Glutamatergic neuron (in vitro differentiated cells): ENCODE measurements around the gene FGF18. TPM values are rescaled to one million over a fixed set of nuclear protein-coding genes. Genes with fewer than 3 reads are reported as not detected.

Experiments
- DNase-seq: peaks from one replicate; pipeline ENCODE4 v3.0.0; 2022
- H3K27ac Mint-ChIP-seq: one replicate; pipeline ENCODE4 v1.8.0; 2020; ENCODE audit warnings: mild to moderate bottlenecking, mixed read lengths, inconsistent platforms; ENCODE audit not compliant: unreplicated experiment
- H3K27me3 Mint-ChIP-seq: one replicate; pipeline ENCODE4 v1.8.0; 2020; ENCODE audit warnings: mild to moderate bottlenecking, moderate library complexity, mixed read lengths, inconsistent platforms; ENCODE audit not compliant: unreplicated experiment
- H3K36me3 Mint-ChIP-seq: one replicate; pipeline ENCODE4 v1.8.0; 2020; ENCODE audit warnings: mild to moderate bottlenecking, mixed read lengths, inconsistent platforms; ENCODE audit not compliant: unreplicated experiment
- H3K4me1 Mint-ChIP-seq: one replicate; pipeline ENCODE4 v1.8.0; 2020; ENCODE audit warnings: mild to moderate bottlenecking, low read depth, mixed read lengths, inconsistent platforms; ENCODE audit not compliant: unreplicated experiment
- H3K4me3 Mint-ChIP-seq: one replicate; pipeline ENCODE4 v1.8.0; 2020; ENCODE audit warnings: mild to moderate bottlenecking, mixed read lengths, inconsistent platforms; ENCODE audit not compliant: unreplicated experiment
- H3K9me3 Mint-ChIP-seq: one replicate; pipeline ENCODE4 v1.8.0; 2020; ENCODE audit warnings: mild to moderate bottlenecking, moderate library complexity, mixed read lengths, inconsistent platforms; ENCODE audit not compliant: unreplicated experiment
- CTCF ChIP-seq: fragments of 200-600 bp; sonication (generic); IDR thresholded peaks from one replicate; pipeline ENCODE4 v1.5.0; 2021; ENCODE audit not compliant: partially characterized antibody, unreplicated experiment
- microRNA-seq: library from miRNA; unstranded; fragments of <30 nt; microRNA quantifications from one replicate; pipeline ENCODE4, GENCODE V29; 2020; ENCODE audit not compliant: unreplicated experiment
- total RNA-seq: library from RNA; stranded (reverse); fragmentation: NEBNext Ultra II Directional; extraction: Animal tissue kit (Norgen Biotek cat#: 25700); gene quantifications from one replicate; pipeline ENCODE4 v1.2.1, GENCODE V29; 2021; ENCODE audit not compliant: unreplicated experiment

The FGF18 gene
- total RNA-seq, 1 donor from 2014 or later: 26.3 TPM

- no peak for DNase-seq
- Mint-ChIP-seq H3K4me1 (peaks cover 5% of the 10 kb centered on the region), H3K27ac (no peak overlapping the region), H3K4me3 (no peak overlapping the region), H3K36me3 (peaks cover under 1% of the 10 kb centered on the region), H3K27me3 (peaks cover 2% of the 10 kb centered on the region), H3K9me3 (no peaks in the 10 kb centered on the region)
- no peak for TF ChIP-seq CTCF
Observed at GRCh38 chr5:171499611-171500010, 80.2 kb downstream of the FGF18 start.

- no peak overlapping the region for H3K27ac Mint-ChIP-seq
- TF ChIP-seq CTCF: no peak
- no peaks in the 10 kb centered on the region for H3K27me3 Mint-ChIP-seq
- DNase-seq: no peak
- no peaks in the 10 kb centered on the region for H3K4me1 Mint-ChIP-seq
- H3K36me3 Mint-ChIP-seq: peaks cover 5% of the 10 kb centered on the region
- peaks cover 2% of the 10 kb centered on the region for H3K9me3 Mint-ChIP-seq
- H3K4me3 Mint-ChIP-seq: no peak overlapping the region
Observed at GRCh38 chr5:171505473-171506043, 86.1 kb downstream of the FGF18 start.

- H3K9me3 Mint-ChIP-seq: peaks cover 2% of the 10 kb centered on the region
- H3K36me3 Mint-ChIP-seq: peaks cover 5% of the 10 kb centered on the region
- TF ChIP-seq CTCF: no peak
- H3K27me3 Mint-ChIP-seq: no peaks in the 10 kb centered on the region
- H3K4me1 Mint-ChIP-seq: no peaks in the 10 kb centered on the region
- H3K27ac Mint-ChIP-seq: no peak overlapping the region
- DNase-seq: no peak
- H3K4me3 Mint-ChIP-seq: no peak overlapping the region
Observed at GRCh38 chr5:171506951-171507350, 87.5 kb downstream of the FGF18 start.

Small RNAs within 50 kb of the gene (microRNA-seq; reads per million reads assigned to microRNA genes)
- gene MIR3912: 1.2 reads per million

Other genes starting within 250 kb of the FGF18 start
- gene TLX3, start 110.4 kb upstream of the FGF18 start, total RNA-seq: 161 TPM
- 600 TPM for gene NPM1, start 31.8 kb upstream of the FGF18 start, total RNA-seq